ENCODE data around the gene EVX2. TPM values are rescaled to one million over a fixed set of nuclear protein-coding genes. Genes with fewer than 3 reads are reported as not detected.

EVX2 gene
- total RNA-seq, 1 donor from 2014 or later: not detected

GRCh38 chr2:176095421-176095820, 11.7 kb upstream of the EVX2 start:
- Histone ChIP-seq H3K36me3 (ENCODE audit: insufficient read depth, low read length) (no peaks in the 10 kb centered on the region), H3K4me2 (ENCODE audit: low read length) (no peak overlapping the region)
- no peak for FAIRE-seq

GRCh38 chr2:176094349-176094748, 10.6 kb upstream of the EVX2 start:
- Histone ChIP-seq H3K9ac (ENCODE audit: low read length) (no peak overlapping the region), H3K27me3 (ENCODE audit: insufficient read depth, low read length) (peaks cover 95% of the 10 kb centered on the region), H3K9me3 (ENCODE audit: insufficient read depth, low read depth, low read length) (peaks cover 4% of the 10 kb centered on the region), H2AFZ (ENCODE audit: low read depth, low read length) (no peak overlapping the region), H3K4me1 (ENCODE audit: insufficient read depth, low read length) (peaks cover 7% of the 10 kb centered on the region), H3K27ac (ENCODE audit: low read depth, low read length) (no peak overlapping the region), H3K79me2 (ENCODE audit: insufficient read depth, low read length) (no peaks in the 10 kb centered on the region), H4K20me1 (ENCODE audit: insufficient read depth, low read length) (peaks cover 10% of the 10 kb centered on the region), H3K4me2 (ENCODE audit: low read length) (no peak overlapping the region), H3K4me3 (ENCODE audit: insufficient read depth, low read depth, low read length) (no peak overlapping the region), H3K36me3 (ENCODE audit: insufficient read depth, low read length) (no peaks in the 10 kb centered on the region)
- DNase-seq (ENCODE audit: low read depth): no peak
- Mint-ChIP-seq H3K9me3 (ENCODE audit: unreplicated experiment) (peaks cover 29% of the 10 kb centered on the region), H3K27me3 (ENCODE audit: low read depth, unreplicated experiment) (peaks cover 89% of the 10 kb centered on the region), H3K4me3 (ENCODE audit: unreplicated experiment) (no peak overlapping the region), H3K27ac (ENCODE audit: unreplicated experiment) (no peak overlapping the region), H3K4me1 (ENCODE audit: low read depth, unreplicated experiment) (peaks cover 4% of the 10 kb centered on the region), H3K36me3 (ENCODE audit: low read depth, unreplicated experiment) (peaks cover 3% of the 10 kb centered on the region)
- no peak for FAIRE-seq
- no peak for TF ChIP-seq EZH2 (IDR thresholded peaks at IDR 0.05; ENCODE audit: insufficient read depth, low read length)
- TF ChIP-seq CTCF (IDR thresholded peaks at IDR 0.05; ENCODE audit: insufficient read depth, low read depth, low read length): no peak

More at GRCh38 chr2:176095421-176095820, 11.7 kb upstream of the EVX2 start:
- peaks cover 85% of the 10 kb centered on the region for H3K27me3 Mint-ChIP-seq (ENCODE audit: low read depth, unreplicated experiment)
- H3K36me3 Mint-ChIP-seq (ENCODE audit: low read depth, unreplicated experiment): peaks cover 3% of the 10 kb centered on the region
- H3K4me1 Mint-ChIP-seq (ENCODE audit: low read depth, unreplicated experiment): peaks cover 4% of the 10 kb centered on the region
- Histone ChIP-seq H3K9ac (ENCODE audit: low read length) (no peak overlapping the region), H3K79me2 (ENCODE audit: insufficient read depth, low read length) (no peaks in the 10 kb centered on the region), H3K27ac (ENCODE audit: low read depth, low read length) (no peak overlapping the region), H3K4me3 (ENCODE audit: insufficient read depth, low read depth, low read length) (no peak overlapping the region), H3K27me3 (ENCODE audit: insufficient read depth, low read length) (peaks cover 95% of the 10 kb centered on the region), H3K4me1 (ENCODE audit: insufficient read depth, low read length) (peaks cover 7% of the 10 kb centered on the region), H4K20me1 (ENCODE audit: insufficient read depth, low read length) (peaks cover 5% of the 10 kb centered on the region), H3K9me3 (ENCODE audit: insufficient read depth, low read depth, low read length) (peaks cover 5% of the 10 kb centered on the region), H2AFZ (ENCODE audit: low read depth, low read length) (no peak overlapping the region)
- H3K4me3 Mint-ChIP-seq (ENCODE audit: unreplicated experiment): no peak overlapping the region
- H3K27ac Mint-ChIP-seq (ENCODE audit: unreplicated experiment): no peak overlapping the region
- no peak for DNase-seq (ENCODE audit: low read depth)
- TF ChIP-seq CTCF (IDR thresholded peaks at IDR 0.05; ENCODE audit: insufficient read depth, low read depth, low read length): no peak
- TF ChIP-seq EZH2 (IDR thresholded peaks at IDR 0.05; ENCODE audit: insufficient read depth, low read length): peak; percentile 26
- peaks cover 30% of the 10 kb centered on the region for H3K9me3 Mint-ChIP-seq (ENCODE audit: unreplicated experiment)

- H3K4me3 Mint-ChIP-seq (ENCODE audit: unreplicated experiment): no peak overlapping the region
- no peak overlapping the region for H3K27ac ChIP-seq (ENCODE audit: low read depth, low read length)
- peaks cover 4% of the 10 kb centered on the region for H3K9me3 ChIP-seq (ENCODE audit: insufficient read depth, low read depth, low read length)
- H4K20me1 ChIP-seq (ENCODE audit: insufficient read depth, low read length): peaks cover 10% of the 10 kb centered on the region
- H3K4me1 Mint-ChIP-seq (ENCODE audit: low read depth, unreplicated experiment): peaks cover 4% of the 10 kb centered on the region
- no peak overlapping the region for H3K4me3 ChIP-seq (ENCODE audit: insufficient read depth, low read depth, low read length)
- H3K4me1 ChIP-seq (ENCODE audit: insufficient read depth, low read length): peaks cover 7% of the 10 kb centered on the region
- no peak for TF ChIP-seq CTCF (IDR thresholded peaks at IDR 0.05; ENCODE audit: insufficient read depth, low read depth, low read length)
- peaks cover 30% of the 10 kb centered on the region for H3K9me3 Mint-ChIP-seq (ENCODE audit: unreplicated experiment)
- H3K79me2 ChIP-seq (ENCODE audit: insufficient read depth, low read length): no peaks in the 10 kb centered on the region
- H2AFZ ChIP-seq (ENCODE audit: low read depth, low read length): no peak overlapping the region
- no peak overlapping the region for H3K9ac ChIP-seq (ENCODE audit: low read length)
- H3K4me2 ChIP-seq (ENCODE audit: low read length): no peak overlapping the region
- peaks cover 3% of the 10 kb centered on the region for H3K36me3 Mint-ChIP-seq (ENCODE audit: low read depth, unreplicated experiment)
- peak overlapping the region; percentile 79 for H3K27ac Mint-ChIP-seq (ENCODE audit: unreplicated experiment)
- no peaks in the 10 kb centered on the region for H3K36me3 ChIP-seq (ENCODE audit: insufficient read depth, low read length)
- peaks cover 89% of the 10 kb centered on the region for H3K27me3 Mint-ChIP-seq (ENCODE audit: low read depth, unreplicated experiment)
- FAIRE-seq (no peak), DNase-seq (ENCODE audit: low read depth) (no peak)
- H3K27me3 ChIP-seq (ENCODE audit: insufficient read depth, low read length): peaks cover 95% of the 10 kb centered on the region
These were observed 10.1 kb upstream of the EVX2 start for GRCh38 chr2:176093898-176094249.
